Peyer's patch (tissue), 4 donors: ENCODE measurements around the gene PIGX. TPM values are rescaled to one million over a fixed set of nuclear protein-coding genes. Genes with fewer than 3 reads are reported as not detected.

Source experiments
- DNase-seq, 3 donors: peaks; one replicate each; pipeline ENCODE4 v3.0.0-alpha.2; 2017 to 2019
- H3K27ac ChIP-seq, 4 donors: fragments of 200-600 bp; sonication (generic); one replicate each; pipeline ENCODE4 v1.5.1; 2016 to 2019
- H3K27me3 ChIP-seq, 2 donors: fragments of 200-600 bp; sonication (generic); one replicate each; pipeline ENCODE4 v1.5.1; 2019
- H3K36me3 ChIP-seq, 3 donors: fragments of 200-600 bp; sonication (generic); one replicate each; pipeline ENCODE4 v1.5.1; 2016 to 2019
- H3K4me1 ChIP-seq, 4 donors: fragments of 200-600 bp; sonication (generic); one replicate each; pipeline ENCODE4 v1.5.1; 2016 to 2019
- H3K4me3 ChIP-seq, 4 donors: fragments of 200-600 bp; sonication (generic); 1 replicate in 3 of 4; 2 replicates in 1 of 4; pipeline ENCODE4 v1.5.1; 2016 to 2019; ENCODE audit warnings: mild to moderate bottlenecking in 1 of 4
- H3K9me3 ChIP-seq, 4 donors: fragments of 200-600 bp; sonication (generic); one replicate each; pipeline ENCODE4 v1.5.1; 2016 to 2019; ENCODE audit warnings: mild to moderate bottlenecking in 1 of 4
- CTCF ChIP-seq, 6 experiments: fragments of 450-650 bp in 4 of 6; fragments of 200-600 bp in 2 of 6; sonication (generic) in 1 of 6; IDR thresholded peaks; one replicate each; pipeline ENCODE4 v1.5.1; 2017 to 2019; ENCODE audit warnings: antibody characterized with exemption in 6 of 6, mild to moderate bottlenecking in 3 of 6, moderate library complexity in 1 of 6
- POLR2A ChIP-seq, 2 donors: fragments of 450-650 bp; IDR thresholded peaks; one replicate each; pipeline ENCODE4 v1.5.1; 2017; ENCODE audit warnings: antibody characterized with exemption in 2 of 2, mild to moderate bottlenecking in 2 of 2, moderate library complexity in 2 of 2
- total RNA-seq, 4 donors: library from RNA; depleted of rRNA; stranded (reverse); fragments of >200 nt; gene quantifications; one replicate each; pipeline ENCODE4 v1.1.0, GENCODE V29; 2016

Gene PIGX
- total RNA-seq, 4 donors from 2014 or later = 9.4 to 26.1 (median 15.2) TPM

- peak in 1 of 3 donors; percentile 38 for DNase-seq
- Histone ChIP-seq H3K4me3 (no peak overlapping the region), H3K36me3 (no peaks in the 10 kb centered on the region), H3K9me3 (no peaks in the 10 kb centered on the region), H3K27ac (peak overlapping the region in 2 of 4 donors; percentile 35 to 46), H3K27me3 (no peaks in the 10 kb centered on the region), H3K4me1 (no peaks in the 10 kb centered on the region)
- TF ChIP-seq POLR2A (IDR thresholded peaks at IDR 0.05) (no peak), CTCF (IDR thresholded peaks at IDR 0.05) (no peak)
These were observed 41.8 kb upstream of the PIGX start for GRCh38 chr3:196670339-196670738.

- Histone ChIP-seq H3K36me3 (no peaks in the 10 kb centered on the region), H3K27me3 (no peaks in the 10 kb centered on the region), H3K9me3 (no peaks in the 10 kb centered on the region), H3K4me3 (no peak overlapping the region), H3K4me1 (no peaks in the 10 kb centered on the region), H3K27ac (no peak overlapping the region)
- TF ChIP-seq CTCF (IDR thresholded peaks at IDR 0.05) = no peak
- no peak for TF ChIP-seq POLR2A (IDR thresholded peaks at IDR 0.05)
- DNase-seq = no peak
These were observed 38.5 kb upstream of the PIGX start for GRCh38 chr3:196673632-196674031.

- no peaks in the 10 kb centered on the region for H3K9me3 ChIP-seq
- H3K4me3 ChIP-seq = no peak overlapping the region
- H3K36me3 ChIP-seq = no peaks in the 10 kb centered on the region
- H3K27ac ChIP-seq = no peak overlapping the region
- DNase-seq = no peak
- H3K27me3 ChIP-seq = no peaks in the 10 kb centered on the region
- no peaks in the 10 kb centered on the region for H3K4me1 ChIP-seq
- TF ChIP-seq CTCF (IDR thresholded peaks at IDR 0.05) (no peak), POLR2A (IDR thresholded peaks at IDR 0.05) (no peak)
These were observed 34.8 kb upstream of the PIGX start for GRCh38 chr3:196677353-196677752.

GRCh38 chr3:196677931-196678330 is 34.2 kb upstream of the PIGX start:
- Histone ChIP-seq H3K27me3 (no peaks in the 10 kb centered on the region), H3K4me3 (no peak overlapping the region), H3K36me3 (no peaks in the 10 kb centered on the region), H3K4me1 (no peaks in the 10 kb centered on the region), H3K9me3 (peaks cover 0 to 2% (median 0%) of the 10 kb centered on the region in 4 donors), H3K27ac (no peak overlapping the region)
- TF ChIP-seq CTCF (IDR thresholded peaks at IDR 0.05) = no peak
- no peak for TF ChIP-seq POLR2A (IDR thresholded peaks at IDR 0.05)
- DNase-seq = no peak

- Histone ChIP-seq H3K4me3 (peak overlapping the region in 2 of 4 donors; percentile 2 to 5), H3K27me3 (no peaks in the 10 kb centered on the region), H3K9me3 (peaks cover 0 to 8% (median 0%) of the 10 kb centered on the region in 4 donors), H3K4me1 (peaks cover 0 to 11% (median 0%) of the 10 kb centered on the region in 4 donors), H3K36me3 (no peaks in the 10 kb centered on the region), H3K27ac (no peak overlapping the region)
- DNase-seq = peak; percentile 55 to 87 (median 81)
- TF ChIP-seq POLR2A (IDR thresholded peaks at IDR 0.05) = no peak
- TF ChIP-seq CTCF (IDR thresholded peaks at IDR 0.05) = peak; percentile 87 to 96 (median 90)
These were observed 27.4 kb upstream of the PIGX start for GRCh38 chr3:196684548-196685407.
